GM12878 (cell line): ENCODE measurements around the gene PCDHB1. TPM values are rescaled to one million over a fixed set of nuclear protein-coding genes. Genes with fewer than 3 reads are reported as not detected.

Experiments
- ATAC-seq: fragments of 200-7000 bp; cut with Tn5 transposase; 3 replicates; pipeline ENCODE4 v1.9.1; 2020; ENCODE audit warnings: mild to moderate bottlenecking, moderate library complexity
- BruUV-seq: library from RNA; stranded (reverse); fragments of 400-500 nt; replicated peaks from 2 replicates; lab custom pipeline; 2021; lab: Mats Ljungman, UMichigan
- CTCF ChIA-PET: fragments of 300-600 bp; sonication (Branson Sonifier 250); formaldehyde crosslinking; extraction: SDS; loops from one replicate; lab custom pipeline; 2021; ENCODE audit warnings: inconsistent platforms; lab: Yijun Ruan, JAX
- POLR2A ChIA-PET: fragments of 350-600 bp; formaldehyde crosslinking; extraction: SDS; loops from one replicate; lab custom pipeline; 2021; ENCODE audit warnings: inconsistent platforms; lab: Charles Lee
- RAD21 ChIA-PET: fragments of 300-600 bp; sonication (Branson Sonifier 250); formaldehyde crosslinking; loops from one replicate; lab custom pipeline; 2023; ENCODE audit warnings: antibody characterized with exemption; ENCODE audit not compliant: unreplicated experiment; lab: Charles Lee
- SMC1A ChIA-PET: fragments of 300-600 bp; sonication (Branson Sonifier 250); formaldehyde crosslinking; loops from one replicate; lab custom pipeline; 2023; ENCODE audit not compliant: unreplicated experiment, uncharacterized antibody; lab: Charles Lee
- DNase-seq: peaks from one replicate; pipeline ENCODE4 v3.0.0-alpha.2; 2011; ENCODE audit warnings: low read depth, low spot score
- FAIRE-seq: peaks from 3 replicates; lab custom pipeline; 2011; peaks lifted over from hg19 to GRCh38; lab: Jason Lieb, UNC
- H2AFZ ChIP-seq: 2 replicates; pipeline ENCODE4 v1.6.0; 2011; ENCODE audit warnings: low read depth, low read length, control low read depth; ENCODE audit not compliant: control insufficient read depth
- H3K27ac ChIP-seq: 2 replicates; pipeline ENCODE4 v1.5.1; 2011; ENCODE audit warnings: control low read depth; ENCODE audit not compliant: control insufficient read depth, insufficient read depth
- H3K27me3 ChIP-seq, 2 experiments: replicated peaks in 1 of 2; 2 replicates each; pipeline versions ENCODE4 v1.6.0 to v1.6.1; 2011; ENCODE audit warnings: low read length in 1 of 2; ENCODE audit not compliant: control insufficient read depth in 2 of 2, insufficient read depth in 2 of 2
- H3K36me3 ChIP-seq, 2 experiments: 2 replicates each; pipeline ENCODE4 v1.5.1; 2011; ENCODE audit warnings: low read length in 1 of 2; ENCODE audit not compliant: control insufficient read depth in 2 of 2, insufficient read depth in 2 of 2
- H3K4me1 ChIP-seq: 2 replicates; pipeline ENCODE4 v1.6.1; 2011; ENCODE audit warnings: mild to moderate bottlenecking, low read length, moderate library complexity, mixed read lengths; ENCODE audit not compliant: control insufficient read depth, insufficient read depth
- H3K4me2 ChIP-seq: 2 replicates; pipeline ENCODE4 v1.6.0; 2011; ENCODE audit warnings: control low read depth; ENCODE audit not compliant: control insufficient read depth, insufficient read depth
- H3K4me3 ChIP-seq: fragments of 200-600 bp; sonication (generic); 2 replicates; pipeline ENCODE4 v1.5.1; 2016
- H3K79me2 ChIP-seq: 2 replicates; pipeline ENCODE4 v1.6.0; 2011; ENCODE audit warnings: low read length; ENCODE audit not compliant: control insufficient read depth, insufficient read depth
- H3K9ac ChIP-seq: 2 replicates; pipeline ENCODE4 v1.8.0; 2011; ENCODE audit warnings: low read length, control low read depth, mixed read lengths; ENCODE audit not compliant: control insufficient read depth, insufficient read depth
- H3K9me3 ChIP-seq: replicated peaks from 3 replicates; pipeline ENCODE4 v1.5.1; 2011; ENCODE audit warnings: mild to moderate bottlenecking, low read length; ENCODE audit not compliant: control insufficient read depth, insufficient read depth
- H4K20me1 ChIP-seq: 2 replicates; pipeline ENCODE4 v1.6.0; 2011; ENCODE audit not compliant: control insufficient read depth, insufficient read depth
- IRF4 ChIP-seq: IDR thresholded peaks from 2 replicates; pipeline ENCODE4 v1.6.1; 2011; ENCODE audit warnings: low read depth, low read length
- SMAD5 ChIP-seq: IDR thresholded peaks from 2 replicates; pipeline ENCODE4 v1.6.1; 2016; ENCODE audit warnings: antibody characterized with exemption, low read depth
- YBX1 ChIP-seq: fragments of 450-650 bp; IDR thresholded peaks from 2 replicates; pipeline ENCODE4 v1.6.1; 2016; ENCODE audit warnings: antibody characterized with exemption
- ZNF217 ChIP-seq: fragments of 450-650 bp; IDR thresholded peaks from 2 replicates; pipeline ENCODE4 v1.6.1; 2017; ENCODE audit warnings: antibody characterized with exemption, mild to moderate bottlenecking
- WGBS: methylation state at CpG from one replicate; pipeline ENCODE4 v1.1.6; 2016; ENCODE audit warnings: low lambda C conversion rate; ENCODE audit not compliant: insufficient replicate concordance, insufficient coverage; ENCODE audit errors: missing lambda C conversion rate; 5-methylcytosine and 5-hydroxymethylcytosine counted together
- in situ Hi-C: fragments of 300-500 bp; cut with MboI; formaldehyde crosslinking; loops from 9 replicates; pipeline ENCODE4 v1.14.3; 2018; ENCODE audit warnings: mixed read lengths
- intact Hi-C: fragments of 100-400 bp; cut with micrococcal nuclease; formaldehyde crosslinking; loops from one replicate; pipeline ENCODE4 v1.14.2; 2022; ENCODE audit not compliant: unreplicated experiment
- polyA plus RNA-seq, 11 experiments: library from polyadenylated mRNA; depleted of rRNA in 4 of 11; unstranded in 6 of 11; stranded (reverse) in 5 of 11; fragments of >200 nt; fragmentation: Nextera tagmentation in 4 of 11; fragmentation: Illumina TruSeq in 1 of 11; extraction: Ambion mirVana in 4 of 11; extraction: Trizol in 1 of 11; gene quantifications; 1 replicate in 1 of 11; 2 replicates in 10 of 11; pipeline versions ENCODE4 v1.2.1 to v1.2.3, GENCODE V29; 2011 to 2016; ENCODE audit warnings: inconsistent platforms in 2 of 11, missing spikeins in 2 of 11, low read depth in 1 of 11
- total RNA-seq, 4 experiments: library from RNA; depleted of rRNA in 3 of 4; stranded (reverse); fragments of >200 nt in 3 of 4; fragmentation: Illumina TruSeq in 1 of 4; extraction: Trizol in 1 of 4; gene quantifications; 2 replicates each; pipeline versions ENCODE4 v1.2.1 to v1.2.3, GENCODE V29; 2013 to 2021
- TF ChIP-seq, protein P1 (sequence below): fragments of 450-650 bp; IDR thresholded peaks from 2 replicates; pipeline ENCODE4 v1.6.1; 2016; ENCODE audit warnings: mild to moderate bottlenecking, moderate library complexity, borderline replicate concordance
- TF ChIP-seq, protein P2 (sequence below): fragments of 450-650 bp; conservative IDR thresholded peaks from 2 replicates; pipeline ENCODE4 v1.6.1; 2017; ENCODE audit warnings: mild to moderate bottlenecking, moderate library complexity

PCDHB1 gene
- total and polyA plus RNA-seq, 10 of the 15 experiments (the other 5 are each of a cell fraction or from before 2014, with no cell fraction given), result not detected

DNA sequence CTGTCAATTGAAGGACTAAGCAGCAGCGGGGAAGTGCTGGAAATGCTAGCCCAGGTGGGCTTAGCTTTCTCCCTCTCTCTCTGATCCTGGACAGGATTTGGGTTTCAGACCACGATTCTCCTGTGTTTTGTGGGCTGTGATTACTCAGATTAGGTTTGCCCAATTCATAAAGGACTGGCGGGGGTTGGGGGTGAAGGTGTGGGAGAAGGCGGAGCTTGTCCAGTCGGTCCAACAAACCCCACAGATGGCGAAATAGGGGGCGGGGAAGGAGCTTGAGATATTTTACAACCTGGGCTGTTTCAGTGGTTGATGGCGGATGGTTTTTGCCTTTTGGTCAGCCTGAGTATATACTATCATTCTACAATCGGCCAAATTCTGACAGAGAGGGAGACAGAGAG, 49.7 kb upstream of the PCDHB1 start:
- DNase-seq (no peak), ATAC-seq (no peak), FAIRE-seq (no peak)
- Histone ChIP-seq H3K27me3 (no peaks in the 10 kb centered on the region), H3K79me2 (no peaks in the 10 kb centered on the region), H3K9me3 (no peaks in the 10 kb centered on the region), H3K36me3 (no peaks in the 10 kb centered on the region), H3K27ac (no peak overlapping the region), H4K20me1 (no peaks in the 10 kb centered on the region), H3K4me1 (no peaks in the 10 kb centered on the region), H2AFZ (no peak overlapping the region), H3K9ac (no peak overlapping the region), H3K4me3 (no peak overlapping the region), H3K4me2 (no peak overlapping the region)
- POLR2A ChIA-PET, result no interaction called here
- SMC1A ChIA-PET, result interaction anchor here (0.6 kb wide), 1 partner anchor 374 kb away, joined by 6 read pairs; no protein-coding TSS in a partner anchor
- TF ChIP-seq ZNF217 (no peak), IRF4 (no peak), SMAD5 (no peak), YBX1 (no peak)
- TF ChIP-seq, protein P1, sequence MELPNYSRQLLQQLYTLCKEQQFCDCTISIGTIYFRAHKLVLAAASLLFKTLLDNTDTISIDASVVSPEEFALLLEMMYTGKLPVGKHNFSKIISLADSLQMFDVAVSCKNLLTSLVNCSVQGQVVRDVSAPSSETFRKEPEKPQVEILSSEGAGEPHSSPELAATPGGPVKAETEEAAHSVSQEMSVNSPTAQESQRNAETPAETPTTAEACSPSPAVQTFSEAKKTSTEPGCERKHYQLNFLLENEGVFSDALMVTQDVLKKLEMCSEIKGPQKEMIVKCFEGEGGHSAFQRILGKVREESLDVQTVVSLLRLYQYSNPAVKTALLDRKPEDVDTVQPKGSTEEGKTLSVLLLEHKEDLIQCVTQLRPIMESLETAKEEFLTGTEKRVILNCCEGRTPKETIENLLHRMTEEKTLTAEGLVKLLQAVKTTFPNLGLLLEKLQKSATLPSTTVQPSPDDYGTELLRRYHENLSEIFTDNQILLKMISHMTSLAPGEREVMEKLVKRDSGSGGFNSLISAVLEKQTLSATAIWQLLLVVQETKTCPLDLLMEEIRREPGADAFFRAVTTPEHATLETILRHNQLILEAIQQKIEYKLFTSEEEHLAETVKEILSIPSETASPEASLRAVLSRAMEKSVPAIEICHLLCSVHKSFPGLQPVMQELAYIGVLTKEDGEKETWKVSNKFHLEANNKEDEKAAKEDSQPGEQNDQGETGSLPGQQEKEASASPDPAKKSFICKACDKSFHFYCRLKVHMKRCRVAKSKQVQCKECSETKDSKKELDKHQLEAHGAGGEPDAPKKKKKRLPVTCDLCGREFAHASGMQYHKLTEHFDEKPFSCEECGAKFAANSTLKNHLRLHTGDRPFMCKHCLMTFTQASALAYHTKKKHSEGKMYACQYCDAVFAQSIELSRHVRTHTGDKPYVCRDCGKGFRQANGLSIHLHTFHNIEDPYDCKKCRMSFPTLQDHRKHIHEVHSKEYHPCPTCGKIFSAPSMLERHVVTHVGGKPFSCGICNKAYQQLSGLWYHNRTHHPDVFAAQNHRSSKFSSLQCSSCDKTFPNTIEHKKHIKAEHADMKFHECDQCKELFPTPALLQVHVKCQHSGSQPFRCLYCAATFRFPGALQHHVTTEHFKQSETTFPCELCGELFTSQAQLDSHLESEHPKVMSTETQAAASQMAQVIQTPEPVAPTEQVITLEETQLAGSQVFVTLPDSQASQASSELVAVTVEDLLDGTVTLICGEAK, result no peak
- TF ChIP-seq, protein P2, sequence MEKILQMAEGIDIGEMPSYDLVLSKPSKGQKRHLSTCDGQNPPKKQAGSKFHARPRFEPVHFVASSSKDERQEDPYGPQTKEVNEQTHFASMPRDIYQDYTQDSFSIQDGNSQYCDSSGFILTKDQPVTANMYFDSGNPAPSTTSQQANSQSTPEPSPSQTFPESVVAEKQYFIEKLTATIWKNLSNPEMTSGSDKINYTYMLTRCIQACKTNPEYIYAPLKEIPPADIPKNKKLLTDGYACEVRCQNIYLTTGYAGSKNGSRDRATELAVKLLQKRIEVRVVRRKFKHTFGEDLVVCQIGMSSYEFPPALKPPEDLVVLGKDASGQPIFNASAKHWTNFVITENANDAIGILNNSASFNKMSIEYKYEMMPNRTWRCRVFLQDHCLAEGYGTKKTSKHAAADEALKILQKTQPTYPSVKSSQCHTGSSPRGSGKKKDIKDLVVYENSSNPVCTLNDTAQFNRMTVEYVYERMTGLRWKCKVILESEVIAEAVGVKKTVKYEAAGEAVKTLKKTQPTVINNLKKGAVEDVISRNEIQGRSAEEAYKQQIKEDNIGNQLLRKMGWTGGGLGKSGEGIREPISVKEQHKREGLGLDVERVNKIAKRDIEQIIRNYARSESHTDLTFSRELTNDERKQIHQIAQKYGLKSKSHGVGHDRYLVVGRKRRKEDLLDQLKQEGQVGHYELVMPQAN, result no peak
- intact Hi-C loops, result no loop called here
- WGBS, result 9% methylated on average over 9 of the region's 9 CpGs
- RAD21 ChIA-PET, result no interaction called here
- CTCF ChIA-PET, result no interaction called here
- in situ Hi-C loops, result no loop called here
- no TSS peak for BruUV-seq
